ENCODE data around the gene C10orf95.

The C10orf95 gene

DNA sequence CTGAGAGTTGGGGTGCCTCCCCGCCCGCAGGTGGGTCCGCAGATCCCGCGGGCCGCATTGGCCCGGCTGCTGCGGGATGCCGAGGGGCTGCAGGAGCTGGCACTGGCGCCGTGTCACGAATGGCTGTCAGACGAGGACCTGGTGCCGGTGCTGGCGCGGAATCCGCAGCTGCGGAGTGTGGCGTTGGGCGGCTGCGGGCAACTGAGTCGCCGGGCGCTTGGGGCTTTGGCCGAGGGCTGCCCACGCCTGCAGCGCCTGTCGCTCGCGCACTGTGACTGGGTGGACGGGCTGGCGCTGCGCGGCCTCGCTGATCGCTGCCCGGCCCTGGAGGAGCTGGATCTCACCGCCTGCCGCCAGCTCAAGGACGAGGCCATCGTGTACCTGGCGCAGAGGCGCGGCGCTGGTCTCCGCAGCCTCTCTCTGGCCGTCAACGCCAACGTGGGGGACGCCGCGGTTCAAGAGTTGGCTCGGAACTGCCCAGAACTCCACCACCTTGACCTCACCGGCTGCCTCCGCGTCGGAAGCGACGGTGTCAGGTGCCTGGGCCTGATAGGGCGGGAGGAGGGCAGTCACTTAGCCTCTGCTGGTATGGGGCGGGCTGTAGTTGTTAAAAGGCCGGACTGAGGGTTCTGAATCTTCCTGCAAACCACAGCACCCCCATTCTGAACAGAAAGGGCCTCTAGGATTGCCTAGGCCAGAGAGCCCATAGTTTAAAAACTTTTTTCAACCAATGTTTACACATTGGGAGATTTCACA is 29.4 kb downstream of the C10orf95 start:
- Mint-ChIP-seq H3K27me3 (ENCODE audit: low read depth) (peaks cover 28% of the 10 kb centered on the region), H3K27ac (peak overlapping the region in 1 of 3 experiments; percentile 14), H3K4me1 (peaks cover 13% of the 10 kb centered on the region), H3K4me3 (peak overlapping the region; percentile 92 to 95 (median 95)), H3K36me3 (ENCODE audit: low read depth) (peaks cover 6% of the 10 kb centered on the region), H3K9me3 (no peaks in the 10 kb centered on the region)
- no peak for TF ChIP-seq CTCF (IDR thresholded peaks at IDR 0.05; ENCODE audit: unreplicated experiment in 3 of 3)

DNA sequence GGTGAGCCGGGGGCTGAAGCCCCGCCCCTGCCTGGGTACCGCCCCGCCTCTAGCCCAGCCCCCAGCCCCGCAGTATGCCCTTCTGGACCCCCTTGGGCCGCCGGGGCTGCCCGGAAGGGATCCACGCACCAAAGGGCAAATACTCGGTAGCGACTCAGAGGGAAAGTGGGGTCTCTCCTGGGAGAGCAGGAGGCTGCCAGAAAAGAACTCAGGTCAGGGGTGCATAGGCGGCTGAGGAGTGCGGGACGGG is 29.9 kb downstream of the C10orf95 start:
- TF ChIP-seq CTCF (IDR thresholded peaks at IDR 0.05; ENCODE audit: unreplicated experiment in 3 of 3): no peak
- Mint-ChIP-seq H3K27ac (no peak overlapping the region), H3K36me3 (ENCODE audit: low read depth) (peaks cover 6% of the 10 kb centered on the region), H3K9me3 (no peaks in the 10 kb centered on the region), H3K4me3 (peak overlapping the region; percentile 92 to 95 (median 95)), H3K27me3 (ENCODE audit: low read depth) (peaks cover 28% of the 10 kb centered on the region), H3K4me1 (peaks cover 13% of the 10 kb centered on the region)

DNA sequence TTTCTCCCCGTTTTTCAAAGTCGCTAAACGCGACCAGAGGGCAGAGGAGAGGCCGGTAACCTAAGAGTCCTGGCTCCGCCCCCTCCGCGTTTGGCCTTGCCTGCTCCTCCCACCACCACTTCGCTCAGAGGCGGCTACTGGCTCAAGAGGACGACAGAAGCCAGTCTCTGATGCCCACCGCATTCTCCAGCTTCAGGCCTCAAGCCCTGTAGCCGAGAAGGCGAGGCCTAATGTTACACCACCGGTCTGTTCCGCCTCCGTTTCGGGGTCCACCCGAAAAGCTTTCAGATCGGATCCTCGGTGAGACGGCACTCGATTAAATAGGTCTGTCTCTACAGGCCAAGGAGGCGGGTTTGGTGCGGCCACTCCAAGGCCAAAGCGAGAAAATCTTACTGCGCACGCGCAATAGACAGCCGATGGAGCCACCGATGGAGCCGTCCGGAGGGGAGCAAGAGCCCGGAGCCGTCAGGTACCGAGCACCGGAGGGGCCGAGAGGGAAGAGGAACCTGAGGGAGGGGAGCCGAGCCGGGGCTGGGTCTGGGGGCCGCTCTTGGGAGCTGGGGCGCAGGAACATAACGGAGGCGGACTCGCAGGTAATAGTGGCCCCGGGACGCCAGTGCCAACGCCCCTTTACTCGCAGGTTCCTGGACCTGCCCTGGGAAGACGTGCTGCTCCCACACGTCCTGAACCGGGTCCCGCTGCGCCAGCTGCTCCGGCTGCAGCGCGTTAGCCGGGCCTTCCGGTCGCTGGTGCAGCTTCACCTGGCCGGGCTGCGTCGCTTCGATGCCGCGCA is 30.4 kb downstream of the C10orf95 start, which contains the start of gene FBXL15:
Gene FBXL15, plus strand, starts transcription at position 123 of the 793 bp plus-strand sequence. Its CDS starts 294 bp downstream, at position 417.
- peaks cover 3% of the 10 kb centered on the region for H3K36me3 Mint-ChIP-seq (ENCODE audit: low read depth)
- peaks cover 32% of the 10 kb centered on the region for H3K27me3 Mint-ChIP-seq (ENCODE audit: low read depth)
- TF ChIP-seq CTCF (IDR thresholded peaks at IDR 0.05; ENCODE audit: unreplicated experiment in 3 of 3): no peak
- H3K4me3 Mint-ChIP-seq: peak within 1 kb of the TSS; percentile 92 to 95 (median 95)
- peaks cover 13% of the 10 kb centered on the region for H3K4me1 Mint-ChIP-seq
- peak within 1 kb of the TSS; percentile 90 to 98 (median 97) for H3K27ac Mint-ChIP-seq
- H3K9me3 Mint-ChIP-seq: no peaks in the 10 kb centered on the region

GRCh38 chr10:102420181-102420713 is 31.1 kb downstream of the C10orf95 start:
- Mint-ChIP-seq H3K4me1 (peaks cover 13% of the 10 kb centered on the region), H3K27me3 (ENCODE audit: low read depth) (peaks cover 33% of the 10 kb centered on the region), H3K27ac (peak overlapping the region; percentile 90 to 98 (median 97)), H3K4me3 (peak overlapping the region; percentile 92 to 95 (median 95)), H3K9me3 (no peaks in the 10 kb centered on the region), H3K36me3 (ENCODE audit: low read depth) (peaks cover 3% of the 10 kb centered on the region)
- TF ChIP-seq CTCF (IDR thresholded peaks at IDR 0.05; ENCODE audit: unreplicated experiment in 3 of 3): no peak

GRCh38 chr10:102419269-102420180 is 31.8 kb downstream of the C10orf95 start:
- H3K4me3 Mint-ChIP-seq: peak overlapping the region; percentile 92 to 95 (median 95)
- no peaks in the 10 kb centered on the region for H3K9me3 Mint-ChIP-seq
- H3K36me3 Mint-ChIP-seq (ENCODE audit: low read depth): peaks cover 3% of the 10 kb centered on the region
- peaks cover 36% of the 10 kb centered on the region for H3K27me3 Mint-ChIP-seq (ENCODE audit: low read depth)
- peak overlapping the region in 1 of 3 experiments; percentile 51 for H3K27ac Mint-ChIP-seq
- H3K4me1 Mint-ChIP-seq: peaks cover 13% of the 10 kb centered on the region
- TF ChIP-seq CTCF (IDR thresholded peaks at IDR 0.05; ENCODE audit: unreplicated experiment in 3 of 3): no peak

All from nephron (organoid).